Esophagus (tissue), 2 donors: ENCODE measurements around the gene FNDC11. TPM values are rescaled to one million over a fixed set of nuclear protein-coding genes. Genes with fewer than 3 reads are reported as not detected.
A peak's percentile ranks its signal among the peaks of the same experiment; 100 is the strongest.

Source experiments
- H3K27ac ChIP-seq, 2 donors: one replicate each; pipeline ENCODE4 v1.5.1; 2013; ENCODE audit warnings: low read depth in 2 of 2, mild to moderate bottlenecking in 2 of 2, inconsistent platforms in 1 of 2, low read length in 1 of 2, moderate library complexity in 1 of 2
- H3K27me3 ChIP-seq, 2 donors: one replicate each; pipeline ENCODE4 v1.6.1; 2013; ENCODE audit warnings: low read length in 2 of 2, control low read depth in 1 of 2, mild to moderate bottlenecking in 1 of 2; ENCODE audit not compliant: insufficient read depth in 2 of 2, control insufficient read depth in 1 of 2
- H3K36me3 ChIP-seq, 2 donors: one replicate each; pipeline ENCODE4 v1.6.1; 2013; ENCODE audit warnings: low read length in 1 of 2; ENCODE audit not compliant: control insufficient read depth in 2 of 2, insufficient read depth in 2 of 2
- H3K4me1 ChIP-seq, 2 donors: one replicate each; pipeline ENCODE4 v1.6.1; 2013; ENCODE audit warnings: low read length in 1 of 2; ENCODE audit not compliant: control insufficient read depth in 2 of 2, insufficient read depth in 2 of 2
- H3K4me3 ChIP-seq, 2 donors: one replicate each; pipeline ENCODE4 v1.5.1; 2013; ENCODE audit warnings: low read length in 2 of 2, mild to moderate bottlenecking in 2 of 2, low read depth in 1 of 2, moderate library complexity in 1 of 2
- H3K9me3 ChIP-seq, 2 donors: one replicate each; pipeline ENCODE4 v1.6.1; 2013; ENCODE audit warnings: mild to moderate bottlenecking in 2 of 2, low read depth in 1 of 2, low read length in 1 of 2, moderate library complexity in 1 of 2; ENCODE audit not compliant: control insufficient read depth in 2 of 2, insufficient read depth in 1 of 2
- WGBS, 2 donors: extraction: QIAGEN DNeasy Blood & Tissue Kit; methylation state at CpG; one replicate each; pipeline ENCODE4 v1.1.7; 2013; 5-methylcytosine and 5-hydroxymethylcytosine counted together
- polyA plus RNA-seq, 2 donors: library from polyadenylated mRNA; stranded (reverse); fragments of 200-250 nt; gene quantifications; one replicate each; pipeline ENCODE4 v1.2.3, GENCODE V29; 2013
- donor health status: healthy with polysubstance abuse.
- donor health status: Bipolar disorder and iron deficiency.

Gene FNDC11
- polyA plus RNA-seq, 2 donors: 0.07 to 0.26 TPM

GRCh38 chr20:63532449-63532971, 21.4 kb upstream of the FNDC11 start:
- Histone ChIP-seq H3K9me3 (peaks cover 0 to 2% of the 10 kb centered on the region in 2 donors), H3K27ac (no peak overlapping the region), H3K27me3 (no peaks in the 10 kb centered on the region), H3K4me1 (peaks cover 0 to 36% of the 10 kb centered on the region in 2 donors), H3K36me3 (peaks cover 0 to 21% of the 10 kb centered on the region in 2 donors), H3K4me3 (no peak overlapping the region)
- 74 to 82% methylated on average over 24 of the region's 24 CpGs for WGBS, 2 donors

- H3K27ac ChIP-seq: peak overlapping the region in 1 of 2 donors; percentile 94
- peak overlapping the region in 1 of 2 donors; percentile 47 for H3K4me3 ChIP-seq
- H3K27me3 ChIP-seq: no peaks in the 10 kb centered on the region
- peaks cover 0 to 2% of the 10 kb centered on the region in 2 donors for H3K9me3 ChIP-seq
- H3K4me1 ChIP-seq: peaks cover 0 to 36% of the 10 kb centered on the region in 2 donors
- H3K36me3 ChIP-seq: peaks cover 0 to 21% of the 10 kb centered on the region in 2 donors
- WGBS, 2 donors: 73 to 78% methylated on average over 14 of the region's 14 CpGs
Measured at GRCh38 chr20:63533388-63533787, 20.6 kb upstream of the FNDC11 start.

- Histone ChIP-seq H3K27me3 (no peaks in the 10 kb centered on the region), H3K4me3 (peak overlapping the region; percentile 13 to 47), H3K36me3 (peaks cover 0 to 21% of the 10 kb centered on the region in 2 donors), H3K9me3 (peaks cover 0 to 2% of the 10 kb centered on the region in 2 donors), H3K27ac (peak overlapping the region; percentile 94 to 95), H3K4me1 (peaks cover 0 to 37% of the 10 kb centered on the region in 2 donors)
- 43 to 44% methylated on average over 24 to 28 of the region's 28 CpGs for WGBS, 2 donors
Measured at GRCh38 chr20:63533871-63534393, 20.0 kb upstream of the FNDC11 start.

GRCh38 chr20:63534427-63534830, 19.5 kb upstream of the FNDC11 start:
- H3K27me3 ChIP-seq: no peaks in the 10 kb centered on the region
- H3K36me3 ChIP-seq: peaks cover 0 to 18% of the 10 kb centered on the region in 2 donors
- WGBS, 2 donors: 35 to 44% methylated on average over 12 of the region's 12 CpGs
- peaks cover 0 to 42% of the 10 kb centered on the region in 2 donors for H3K4me1 ChIP-seq
- H3K27ac ChIP-seq: peak overlapping the region; percentile 94 to 95
- H3K4me3 ChIP-seq: peak overlapping the region; percentile 13 to 47
- peaks cover 0 to 2% of the 10 kb centered on the region in 2 donors for H3K9me3 ChIP-seq

- peak overlapping the region; percentile 94 to 95 for H3K27ac ChIP-seq
- H3K36me3 ChIP-seq: peaks cover 0 to 12% of the 10 kb centered on the region in 2 donors
- peaks cover 0 to 40% of the 10 kb centered on the region in 2 donors for H3K4me1 ChIP-seq
- no peaks in the 10 kb centered on the region for H3K27me3 ChIP-seq
- H3K9me3 ChIP-seq: peaks cover 0 to 2% of the 10 kb centered on the region in 2 donors
- H3K4me3 ChIP-seq: peak overlapping the region; percentile 13 to 47
- WGBS, 2 donors: 28 to 35% methylated on average over 40 to 49 of the region's 49 CpGs
Measured at GRCh38 chr20:63534831-63535651, 18.9 kb upstream of the FNDC11 start.

GRCh38 chr20:63536241-63536977, 17.6 kb upstream of the FNDC11 start:
- Histone ChIP-seq H3K9me3 (peaks cover 0 to 2% of the 10 kb centered on the region in 2 donors), H3K36me3 (peaks cover 0 to 7% of the 10 kb centered on the region in 2 donors), H3K4me3 (peak overlapping the region; percentile 67 to 69), H3K27me3 (no peaks in the 10 kb centered on the region), H3K27ac (peak overlapping the region; percentile 94 to 97), H3K4me1 (peaks cover 0 to 47% of the 10 kb centered on the region in 2 donors)
- WGBS, 2 donors: 39 to 43% methylated on average over 35 of the region's 35 CpGs

- Histone ChIP-seq H3K4me1 (peaks cover 0 to 42% of the 10 kb centered on the region in 2 donors), H3K4me3 (peak within 1 kb of the TSS; percentile 67 to 69), H3K27me3 (no peaks in the 10 kb centered on the region), H3K36me3 (peaks cover 0 to 4% of the 10 kb centered on the region in 2 donors), H3K27ac (peak within 1 kb of the TSS; percentile 94 to 97), H3K9me3 (peaks cover 0 to under 1% of the 10 kb centered on the region in 2 donors)
- WGBS, 2 donors: 30 to 43% methylated on average over 20 to 29 of the region's 29 CpGs
Measured at GRCh38 chr20:63536997-63537524, 16.9 kb upstream of the FNDC11 start, which contains the start of gene PTK6. Gene PTK6, minus strand, starts transcription at chr20:63537376. Its CDS starts 62 bp downstream, at chr20:63537314.

GRCh38 chr20:63537525-63538203, 16.3 kb upstream of the FNDC11 start:
- Histone ChIP-seq H3K4me1 (peaks cover 0 to 42% of the 10 kb centered on the region in 2 donors), H3K27me3 (no peaks in the 10 kb centered on the region), H3K9me3 (no peaks in the 10 kb centered on the region), H3K36me3 (no peaks in the 10 kb centered on the region), H3K27ac (peak overlapping the region; percentile 94 to 97), H3K4me3 (peak overlapping the region; percentile 67 to 69)
- 7 to 9% methylated on average over 27 to 34 of the region's 34 CpGs for WGBS, 2 donors
